ENCODE results near the gene CKAP2L.

The CKAP2L gene

DNA sequence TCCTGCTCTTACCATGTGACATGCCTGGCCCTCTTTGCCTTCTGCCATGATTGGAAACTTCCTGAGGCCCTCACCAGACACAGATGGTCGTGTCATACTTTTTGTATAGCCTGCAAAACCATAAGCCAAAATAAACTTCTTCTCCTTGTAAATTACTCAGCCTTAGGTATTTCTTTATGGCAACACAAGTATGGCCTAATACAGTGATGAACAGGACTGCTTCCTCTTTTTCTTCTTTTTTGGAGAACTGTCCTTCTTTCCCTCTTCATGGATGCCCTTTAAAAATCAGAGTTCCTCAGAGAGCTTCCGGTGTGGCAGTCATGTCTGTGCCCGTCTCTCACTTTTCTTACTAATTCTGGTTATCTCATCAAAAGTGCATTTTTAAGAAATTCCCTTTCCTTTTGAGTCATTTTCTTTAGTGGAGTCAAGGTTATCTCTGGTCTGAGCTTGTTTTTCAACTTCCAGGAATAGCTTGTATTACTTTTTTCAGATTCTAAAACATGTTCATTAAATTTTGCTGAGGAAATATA is 29.1 kb upstream of the CKAP2L start:
- Histone ChIP-seq H3F3A (ENCODE audit: insufficient read depth, low read length) (no peaks in the 10 kb centered on the region), H3K4me1 (ENCODE audit: low read length) (no peaks in the 10 kb centered on the region), H3K79me2 (ENCODE audit: low read length) (no peaks in the 10 kb centered on the region), H3K4me2 (ENCODE audit: low read depth, low read length) (no peak overlapping the region), H3K9ac (ENCODE audit: low read length) (no peak overlapping the region), H4K20me1 (ENCODE audit: insufficient read depth, low read length) (no peaks in the 10 kb centered on the region), H3K27me3 (replicated peaks; ENCODE audit: insufficient read depth, low read length) (no peaks in the 10 kb centered on the region), H3K27ac (ENCODE audit: low read length) (no peak overlapping the region), H3K9me3 (replicated peaks; ENCODE audit: insufficient read depth, low read length) (no peaks in the 10 kb centered on the region), H3K9me2 (replicated peaks; ENCODE audit: insufficient read depth, low read length) (no peaks in the 10 kb centered on the region), H2AFZ (ENCODE audit: low read length) (no peak overlapping the region), H3K36me3 (replicated peaks; ENCODE audit: insufficient read depth, low read length) (no peaks in the 10 kb centered on the region), H3K4me3 (ENCODE audit: low read length) (no peak overlapping the region)
- TF ChIP-seq EZH2 (optimal IDR thresholded peaks at IDR 0.05; ENCODE audit: low read depth, low read length) = no peak
- TF ChIP-seq, protein P1, sequence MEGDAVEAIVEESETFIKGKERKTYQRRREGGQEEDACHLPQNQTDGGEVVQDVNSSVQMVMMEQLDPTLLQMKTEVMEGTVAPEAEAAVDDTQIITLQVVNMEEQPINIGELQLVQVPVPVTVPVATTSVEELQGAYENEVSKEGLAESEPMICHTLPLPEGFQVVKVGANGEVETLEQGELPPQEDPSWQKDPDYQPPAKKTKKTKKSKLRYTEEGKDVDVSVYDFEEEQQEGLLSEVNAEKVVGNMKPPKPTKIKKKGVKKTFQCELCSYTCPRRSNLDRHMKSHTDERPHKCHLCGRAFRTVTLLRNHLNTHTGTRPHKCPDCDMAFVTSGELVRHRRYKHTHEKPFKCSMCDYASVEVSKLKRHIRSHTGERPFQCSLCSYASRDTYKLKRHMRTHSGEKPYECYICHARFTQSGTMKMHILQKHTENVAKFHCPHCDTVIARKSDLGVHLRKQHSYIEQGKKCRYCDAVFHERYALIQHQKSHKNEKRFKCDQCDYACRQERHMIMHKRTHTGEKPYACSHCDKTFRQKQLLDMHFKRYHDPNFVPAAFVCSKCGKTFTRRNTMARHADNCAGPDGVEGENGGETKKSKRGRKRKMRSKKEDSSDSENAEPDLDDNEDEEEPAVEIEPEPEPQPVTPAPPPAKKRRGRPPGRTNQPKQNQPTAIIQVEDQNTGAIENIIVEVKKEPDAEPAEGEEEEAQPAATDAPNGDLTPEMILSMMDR (IDR thresholded peaks at IDR 0.05; ENCODE audit: low read length) = no peak
- no peak for TF ChIP-seq EZH2phosphoT487 (IDR thresholded peaks at IDR 0.05; ENCODE audit: low read length)
- DNase-seq = no peak

DNA sequence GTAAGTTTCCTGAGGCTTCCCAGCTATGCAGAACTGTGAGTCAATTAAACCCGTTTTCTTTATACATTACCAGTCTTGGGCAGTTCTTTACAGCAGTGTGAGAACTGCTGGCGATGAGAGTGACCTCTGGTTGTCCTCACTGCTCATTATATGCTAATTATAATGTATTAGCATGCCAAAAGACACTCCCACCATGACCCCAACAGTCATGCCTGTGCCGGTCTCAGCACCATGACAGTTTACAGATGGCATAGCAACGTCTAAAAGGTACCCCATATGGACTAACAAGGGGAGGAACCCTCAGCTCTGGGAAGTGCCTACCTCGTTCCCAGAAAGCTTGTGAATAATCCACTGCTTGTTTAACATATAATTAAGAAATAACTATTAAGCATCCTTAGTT is 28.0 kb upstream of the CKAP2L start:
- Histone ChIP-seq H3K27me3 (replicated peaks; ENCODE audit: insufficient read depth, low read length) (no peaks in the 10 kb centered on the region), H3F3A (ENCODE audit: insufficient read depth, low read length) (no peaks in the 10 kb centered on the region), H3K9me2 (replicated peaks; ENCODE audit: insufficient read depth, low read length) (no peaks in the 10 kb centered on the region), H3K9me3 (replicated peaks; ENCODE audit: insufficient read depth, low read length) (no peaks in the 10 kb centered on the region), H3K36me3 (replicated peaks; ENCODE audit: insufficient read depth, low read length) (no peaks in the 10 kb centered on the region), H3K4me2 (ENCODE audit: low read depth, low read length) (no peak overlapping the region), H3K79me2 (ENCODE audit: low read length) (no peaks in the 10 kb centered on the region), H4K20me1 (ENCODE audit: insufficient read depth, low read length) (no peaks in the 10 kb centered on the region), H3K9ac (ENCODE audit: low read length) (no peak overlapping the region), H3K4me3 (ENCODE audit: low read length) (no peak overlapping the region), H3K4me1 (ENCODE audit: low read length) (no peaks in the 10 kb centered on the region), H3K27ac (ENCODE audit: low read length) (no peak overlapping the region), H2AFZ (ENCODE audit: low read length) (no peak overlapping the region)
- no peak for DNase-seq
- TF ChIP-seq EZH2phosphoT487 (IDR thresholded peaks at IDR 0.05; ENCODE audit: low read length) (no peak), EZH2 (optimal IDR thresholded peaks at IDR 0.05; ENCODE audit: low read depth, low read length) (no peak)
- TF ChIP-seq, protein P1 (IDR thresholded peaks at IDR 0.05; ENCODE audit: low read length) = no peak

DNA sequence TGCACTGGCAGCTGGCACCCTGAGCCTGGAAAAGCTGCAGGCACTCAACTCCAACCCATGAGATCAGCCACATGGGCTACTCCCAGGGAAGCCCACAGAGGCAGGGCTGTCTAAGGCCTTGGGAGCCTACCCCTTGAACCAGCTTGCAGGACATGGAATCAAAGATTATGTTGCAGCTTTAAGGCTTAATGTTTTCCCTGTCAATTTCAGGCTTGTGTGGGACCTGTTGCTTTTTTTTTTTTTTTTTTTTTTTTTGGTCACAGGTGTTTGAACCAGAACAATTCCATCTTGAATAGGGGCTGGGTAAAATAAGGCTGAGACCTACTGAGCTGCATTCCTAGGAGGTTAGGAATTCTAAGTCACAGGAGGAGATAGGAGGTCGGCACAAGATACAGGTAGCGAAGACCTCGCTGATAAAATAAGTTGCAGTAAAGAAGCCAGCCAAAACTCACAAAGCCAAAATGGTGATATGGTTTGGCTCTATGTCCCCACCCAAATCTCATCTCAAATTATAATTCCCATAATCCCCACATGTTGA is 27.4 kb upstream of the CKAP2L start:
- H3K9me3 ChIP-seq (replicated peaks; ENCODE audit: insufficient read depth, low read length) = no peaks in the 10 kb centered on the region
- H3K4me2 ChIP-seq (ENCODE audit: low read depth, low read length) = no peak overlapping the region
- TF ChIP-seq EZH2phosphoT487 (IDR thresholded peaks at IDR 0.05; ENCODE audit: low read length) = no peak
- no peak for TF ChIP-seq EZH2 (optimal IDR thresholded peaks at IDR 0.05; ENCODE audit: low read depth, low read length)
- TF ChIP-seq, protein P1 (IDR thresholded peaks at IDR 0.05; ENCODE audit: low read length) = no peak
- H3K9me2 ChIP-seq (replicated peaks; ENCODE audit: insufficient read depth, low read length) = no peaks in the 10 kb centered on the region
- no peaks in the 10 kb centered on the region for H3K79me2 ChIP-seq (ENCODE audit: low read length)
- H2AFZ ChIP-seq (ENCODE audit: low read length) = no peak overlapping the region
- no peaks in the 10 kb centered on the region for H3F3A ChIP-seq (ENCODE audit: insufficient read depth, low read length)
- no peaks in the 10 kb centered on the region for H4K20me1 ChIP-seq (ENCODE audit: insufficient read depth, low read length)
- no peaks in the 10 kb centered on the region for H3K36me3 ChIP-seq (replicated peaks; ENCODE audit: insufficient read depth, low read length)
- DNase-seq = no peak
- H3K4me1 ChIP-seq (ENCODE audit: low read length) = no peaks in the 10 kb centered on the region
- H3K27me3 ChIP-seq (replicated peaks; ENCODE audit: insufficient read depth, low read length) = no peaks in the 10 kb centered on the region
- H3K9ac ChIP-seq (ENCODE audit: low read length) = no peak overlapping the region
- H3K4me3 ChIP-seq (ENCODE audit: low read length) = no peak overlapping the region
- no peak overlapping the region for H3K27ac ChIP-seq (ENCODE audit: low read length)

Data from MM.1S (cell line).